SK-N-SH treated with all-trans-retinoic acid at 6 μM for 48 hours (cell line): ENCODE data around the gene CETP.

Source experiments
- ATAC-seq: fragments of 200-7000 bp; cut with Tn5 transposase; 3 replicates; pipeline ENCODE4 v1.9.1; 2020; ENCODE audit warnings: mild to moderate bottlenecking, moderate library complexity
- ARNTL ChIP-seq: fragments of 450-650 bp; formaldehyde crosslinking; IDR thresholded peaks from 2 replicates; pipeline ENCODE4 v1.5.0; 2020; ENCODE audit warnings: low read depth, mild to moderate bottlenecking, moderate library complexity, borderline replicate concordance
- BACH2 ChIP-seq: fragments of 250-450 bp; sonication (Bioruptor Pico); IDR thresholded peaks from 2 replicates; pipeline ENCODE4 v1.9.0; 2021; ENCODE audit warnings: mild to moderate bottlenecking, borderline replicate concordance
- CSDC2 ChIP-seq: fragments of 250-450 bp; sonication (Bioruptor Pico); IDR thresholded peaks from 2 replicates; pipeline ENCODE4 v1.5.0; 2020; ENCODE audit warnings: mild to moderate bottlenecking, moderate library complexity
- ESRRG ChIP-seq: fragments of 250-450 bp; sonication (Bioruptor Pico); IDR thresholded peaks from 2 replicates; pipeline ENCODE4 v1.6.1; 2021; ENCODE audit warnings: mild to moderate bottlenecking
- GLIS3 ChIP-seq: fragments of 250-450 bp; sonication (Bioruptor Pico); IDR thresholded peaks from 2 replicates; pipeline ENCODE4 v1.5.0; 2020; ENCODE audit warnings: mild to moderate bottlenecking, moderate library complexity
- ISL1 ChIP-seq: fragments of 250-450 bp; sonication (Bioruptor Pico); IDR thresholded peaks from 2 replicates; pipeline ENCODE4 v2.1.2; 2022; ENCODE audit warnings: mild to moderate bottlenecking, moderate library complexity
- OSR1 ChIP-seq: fragments of 250-450 bp; sonication (Bioruptor Pico); IDR thresholded peaks from 2 replicates; pipeline ENCODE4 v1.8.0; 2022; ENCODE audit warnings: moderate library complexity, mild to moderate bottlenecking, inconsistent platforms
- PPARA ChIP-seq: fragments of 250-450 bp; sonication (Bioruptor Pico); IDR thresholded peaks from 2 replicates; pipeline ENCODE4 v1.5.0; 2020; ENCODE audit warnings: mild to moderate bottlenecking, borderline replicate concordance
- RARB ChIP-seq: fragments of 250-450 bp; sonication (Bioruptor Pico); IDR thresholded peaks from 2 replicates; pipeline ENCODE4 v1.8.0; 2021; ENCODE audit warnings: mild to moderate bottlenecking, moderate library complexity
- SNAI2 ChIP-seq: fragments of 250-450 bp; sonication (Bioruptor Pico); IDR thresholded peaks from 2 replicates; pipeline ENCODE4 v1.5.0; 2020; ENCODE audit warnings: mild to moderate bottlenecking, moderate library complexity
- TCF4 ChIP-seq: fragments of 250-450 bp; sonication (Bioruptor Pico); IDR thresholded peaks from 2 replicates; pipeline ENCODE4 v1.8.0; 2021; ENCODE audit warnings: mild to moderate bottlenecking, moderate library complexity, borderline replicate concordance
- TOX ChIP-seq: fragments of 250-450 bp; sonication (Bioruptor Pico); IDR thresholded peaks from 2 replicates; pipeline ENCODE4 v1.8.0; 2021; ENCODE audit warnings: mild to moderate bottlenecking, moderate library complexity, borderline replicate concordance
- ZC3H10 ChIP-seq: fragments of 250-450 bp; sonication (Bioruptor Pico); IDR thresholded peaks from 2 replicates; pipeline ENCODE4 v1.5.1; 2021; ENCODE audit warnings: mild to moderate bottlenecking, moderate library complexity
- ZFP3 ChIP-seq: fragments of 250-450 bp; sonication (Bioruptor Pico); IDR thresholded peaks from 2 replicates; pipeline ENCODE4 v1.5.0; 2020; ENCODE audit warnings: mild to moderate bottlenecking, moderate library complexity
- ZFP30 ChIP-seq: fragments of 450-650 bp; formaldehyde crosslinking; IDR thresholded peaks from 2 replicates; pipeline ENCODE4 v1.5.0; 2022; ENCODE audit warnings: mild to moderate bottlenecking, moderate library complexity
- ZNF565 ChIP-seq: fragments of 450-650 bp; formaldehyde crosslinking; conservative IDR thresholded peaks from 2 replicates; pipeline ENCODE4 v1.5.0; 2020; ENCODE audit warnings: low read depth, mild to moderate bottlenecking, moderate library complexity
- ZNF70 ChIP-seq: fragments of 450-650 bp; formaldehyde crosslinking; IDR thresholded peaks from 2 replicates; pipeline ENCODE4 v1.5.0; 2020; ENCODE audit warnings: mild to moderate bottlenecking, moderate library complexity
- ZNF8 ChIP-seq: fragments of 450-650 bp; formaldehyde crosslinking; IDR thresholded peaks from 2 replicates; pipeline ENCODE4 v1.5.0; 2020; ENCODE audit warnings: mild to moderate bottlenecking, moderate library complexity
- TF ChIP-seq, protein P1 (sequence below): fragments of 250-450 bp; sonication (Bioruptor Pico); IDR thresholded peaks from 2 replicates; pipeline ENCODE4 v1.5.1; 2021; ENCODE audit warnings: mild to moderate bottlenecking, moderate library complexity
- TF ChIP-seq, protein P2 (sequence below): fragments of 250-450 bp; sonication (Bioruptor Pico); IDR thresholded peaks from 2 replicates; pipeline ENCODE4 v1.5.0; 2020; ENCODE audit warnings: mild to moderate bottlenecking, moderate library complexity
- TF ChIP-seq, protein P3 (sequence below): fragments of 250-450 bp; sonication (Bioruptor Pico); IDR thresholded peaks from 2 replicates; pipeline ENCODE4 v1.8.0; 2020; ENCODE audit warnings: mild to moderate bottlenecking, moderate library complexity, borderline replicate concordance
- TF ChIP-seq, protein P4 (sequence below): fragments of 250-450 bp; sonication (Bioruptor Pico); IDR thresholded peaks from 2 replicates; pipeline ENCODE4 v1.8.0; 2021; ENCODE audit warnings: low read depth, mild to moderate bottlenecking, moderate library complexity, borderline replicate concordance
- TF ChIP-seq, protein P5 (sequence below): fragments of 250-450 bp; sonication (Bioruptor Pico); IDR thresholded peaks from 2 replicates; pipeline ENCODE4 v1.5.1; 2020; ENCODE audit warnings: low read depth, mild to moderate bottlenecking, moderate library complexity

The CETP gene

DNA sequence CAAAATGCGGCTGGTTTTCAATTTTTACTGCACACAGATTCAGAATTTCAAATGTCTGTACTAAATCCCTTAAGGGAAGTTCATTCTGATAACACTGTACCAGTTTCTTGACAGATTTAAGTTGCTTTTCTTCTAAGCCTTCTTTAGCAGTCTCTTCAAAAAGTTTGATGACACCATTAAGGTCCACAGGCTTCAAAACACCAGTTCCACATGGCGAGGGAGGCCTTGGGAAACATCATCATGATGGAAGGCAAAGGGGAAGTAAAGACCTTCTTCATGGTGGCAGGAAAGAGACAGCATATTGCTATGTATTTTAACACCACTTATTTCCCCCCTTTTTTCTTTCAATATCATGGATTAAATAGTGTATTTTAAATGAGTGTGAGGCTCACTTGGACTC, 52.2 kb downstream of the CETP start (continued):
- TF ChIP-seq ISL1 (CRISPR knock-in tag) (no peak), PPARA (CRISPR knock-in tag) (no peak), ESRRG (no peak), TOX (CRISPR knock-in tag) (no peak), CSDC2 (no peak)
- TF ChIP-seq, protein P1, sequence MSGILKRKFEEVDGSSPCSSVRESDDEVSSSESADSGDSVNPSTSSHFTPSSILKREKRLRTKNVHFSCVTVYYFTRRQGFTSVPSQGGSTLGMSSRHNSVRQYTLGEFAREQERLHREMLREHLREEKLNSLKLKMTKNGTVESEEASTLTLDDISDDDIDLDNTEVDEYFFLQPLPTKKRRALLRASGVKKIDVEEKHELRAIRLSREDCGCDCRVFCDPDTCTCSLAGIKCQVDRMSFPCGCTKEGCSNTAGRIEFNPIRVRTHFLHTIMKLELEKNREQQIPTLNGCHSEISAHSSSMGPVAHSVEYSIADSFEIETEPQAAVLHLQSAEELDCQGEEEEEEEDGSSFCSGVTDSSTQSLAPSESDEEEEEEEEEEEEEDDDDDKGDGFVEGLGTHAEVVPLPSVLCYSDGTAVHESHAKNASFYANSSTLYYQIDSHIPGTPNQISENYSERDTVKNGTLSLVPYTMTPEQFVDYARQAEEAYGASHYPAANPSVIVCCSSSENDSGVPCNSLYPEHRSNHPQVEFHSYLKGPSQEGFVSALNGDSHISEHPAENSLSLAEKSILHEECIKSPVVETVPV (CRISPR knock-in tag): no peak

DNA sequence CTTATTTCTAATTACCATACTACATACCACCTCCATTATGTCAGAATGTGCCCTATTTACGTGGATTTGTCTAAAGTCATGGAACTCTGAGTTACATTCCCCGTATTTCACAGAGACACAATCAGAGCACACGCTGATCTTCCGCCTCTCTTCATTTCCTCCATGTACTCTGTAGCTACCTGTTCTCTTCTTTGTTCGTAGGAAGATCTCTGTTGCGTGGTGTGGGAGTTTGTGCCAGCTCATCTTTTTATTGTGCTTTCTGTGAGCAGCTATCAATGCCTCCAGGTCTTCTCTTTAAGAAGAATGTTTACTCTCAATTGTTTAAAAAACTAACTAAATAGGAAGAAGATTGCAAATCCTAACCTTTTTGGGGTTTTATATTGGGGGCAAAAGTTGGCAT, 54.6 kb downstream of the CETP start:
- no peak for TF ChIP-seq ZC3H10 (CRISPR knock-in tag)
- no peak for ATAC-seq

DNA sequence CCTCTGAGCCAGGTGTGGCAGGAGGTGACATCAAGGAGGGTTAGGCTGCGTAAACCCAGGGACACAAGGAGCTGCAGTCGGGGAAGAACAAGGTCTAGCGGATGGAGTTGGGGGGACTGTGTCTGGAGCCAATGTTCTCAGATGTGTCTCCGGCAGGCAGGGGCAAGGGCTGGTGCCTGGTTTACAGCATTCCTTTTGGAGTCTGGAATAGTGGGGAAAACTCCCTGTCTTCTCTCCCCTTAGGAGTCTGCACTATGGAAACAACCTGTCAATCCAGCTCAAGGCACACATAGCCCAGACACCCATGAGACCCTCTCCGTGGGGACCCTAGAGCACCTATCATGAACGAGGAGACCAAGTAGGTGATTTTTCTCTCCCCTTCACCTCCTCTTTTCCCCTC, 55.1 kb downstream of the CETP start:
- TF ChIP-seq ZFP30 (CRISPR knock-in tag) (no peak), TOX (CRISPR knock-in tag) (no peak), ARNTL (no peak), BACH2 (CRISPR knock-in tag) (no peak), OSR1 (no peak), GLIS3 (no peak), ZNF565 (CRISPR knock-in tag) (no peak), ZC3H10 (CRISPR knock-in tag) (no peak), ZNF70 (CRISPR knock-in tag) (no peak), ZFP3 (CRISPR knock-in tag) (no peak)
- TF ChIP-seq, protein P2, sequence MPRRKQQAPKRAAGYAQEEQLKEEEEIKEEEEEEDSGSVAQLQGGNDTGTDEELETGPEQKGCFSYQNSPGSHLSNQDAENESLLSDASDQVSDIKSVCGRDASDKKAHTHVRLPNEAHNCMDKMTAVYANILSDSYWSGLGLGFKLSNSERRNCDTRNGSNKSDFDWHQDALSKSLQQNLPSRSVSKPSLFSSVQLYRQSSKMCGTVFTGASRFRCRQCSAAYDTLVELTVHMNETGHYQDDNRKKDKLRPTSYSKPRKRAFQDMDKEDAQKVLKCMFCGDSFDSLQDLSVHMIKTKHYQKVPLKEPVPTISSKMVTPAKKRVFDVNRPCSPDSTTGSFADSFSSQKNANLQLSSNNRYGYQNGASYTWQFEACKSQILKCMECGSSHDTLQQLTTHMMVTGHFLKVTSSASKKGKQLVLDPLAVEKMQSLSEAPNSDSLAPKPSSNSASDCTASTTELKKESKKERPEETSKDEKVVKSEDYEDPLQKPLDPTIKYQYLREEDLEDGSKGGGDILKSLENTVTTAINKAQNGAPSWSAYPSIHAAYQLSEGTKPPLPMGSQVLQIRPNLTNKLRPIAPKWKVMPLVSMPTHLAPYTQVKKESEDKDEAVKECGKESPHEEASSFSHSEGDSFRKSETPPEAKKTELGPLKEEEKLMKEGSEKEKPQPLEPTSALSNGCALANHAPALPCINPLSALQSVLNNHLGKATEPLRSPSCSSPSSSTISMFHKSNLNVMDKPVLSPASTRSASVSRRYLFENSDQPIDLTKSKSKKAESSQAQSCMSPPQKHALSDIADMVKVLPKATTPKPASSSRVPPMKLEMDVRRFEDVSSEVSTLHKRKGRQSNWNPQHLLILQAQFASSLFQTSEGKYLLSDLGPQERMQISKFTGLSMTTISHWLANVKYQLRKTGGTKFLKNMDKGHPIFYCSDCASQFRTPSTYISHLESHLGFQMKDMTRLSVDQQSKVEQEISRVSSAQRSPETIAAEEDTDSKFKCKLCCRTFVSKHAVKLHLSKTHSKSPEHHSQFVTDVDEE: no peak
- TF ChIP-seq, protein P1 (CRISPR knock-in tag): no peak
- TF ChIP-seq, protein P3, sequence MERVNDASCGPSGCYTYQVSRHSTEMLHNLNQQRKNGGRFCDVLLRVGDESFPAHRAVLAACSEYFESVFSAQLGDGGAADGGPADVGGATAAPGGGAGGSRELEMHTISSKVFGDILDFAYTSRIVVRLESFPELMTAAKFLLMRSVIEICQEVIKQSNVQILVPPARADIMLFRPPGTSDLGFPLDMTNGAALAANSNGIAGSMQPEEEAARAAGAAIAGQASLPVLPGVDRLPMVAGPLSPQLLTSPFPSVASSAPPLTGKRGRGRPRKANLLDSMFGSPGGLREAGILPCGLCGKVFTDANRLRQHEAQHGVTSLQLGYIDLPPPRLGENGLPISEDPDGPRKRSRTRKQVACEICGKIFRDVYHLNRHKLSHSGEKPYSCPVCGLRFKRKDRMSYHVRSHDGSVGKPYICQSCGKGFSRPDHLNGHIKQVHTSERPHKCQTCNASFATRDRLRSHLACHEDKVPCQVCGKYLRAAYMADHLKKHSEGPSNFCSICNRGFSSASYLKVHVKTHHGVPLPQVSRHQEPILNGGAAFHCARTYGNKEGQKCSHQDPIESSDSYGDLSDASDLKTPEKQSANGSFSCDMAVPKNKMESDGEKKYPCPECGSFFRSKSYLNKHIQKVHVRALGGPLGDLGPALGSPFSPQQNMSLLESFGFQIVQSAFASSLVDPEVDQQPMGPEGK (CRISPR knock-in tag): no peak
- TF ChIP-seq, all 23 proteins: peak for 0
- no peak for ATAC-seq

DNA sequence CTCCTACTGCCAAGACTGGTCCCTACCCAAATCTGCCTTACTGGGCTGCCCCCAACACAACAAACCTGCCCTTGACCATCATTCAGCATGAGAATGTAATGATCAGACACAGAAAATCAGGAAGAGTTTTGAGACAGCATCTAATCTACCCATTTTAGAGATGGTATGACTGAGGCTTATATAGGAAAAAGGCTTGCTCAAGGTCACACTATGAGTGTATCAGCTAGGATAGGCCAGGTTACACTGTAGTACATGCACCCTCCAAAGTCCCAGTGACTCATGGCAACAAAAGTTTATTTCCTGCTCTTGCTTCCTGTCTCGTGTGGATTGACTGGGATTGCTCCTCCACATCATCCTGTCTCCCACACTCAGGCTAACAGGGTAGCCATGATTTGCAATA, 55.5 kb downstream of the CETP start:
- ATAC-seq: no peak
- no peak for TF ChIP-seq PPARA (CRISPR knock-in tag)
- no peak for TF ChIP-seq SNAI2
- TF ChIP-seq, protein P4, sequence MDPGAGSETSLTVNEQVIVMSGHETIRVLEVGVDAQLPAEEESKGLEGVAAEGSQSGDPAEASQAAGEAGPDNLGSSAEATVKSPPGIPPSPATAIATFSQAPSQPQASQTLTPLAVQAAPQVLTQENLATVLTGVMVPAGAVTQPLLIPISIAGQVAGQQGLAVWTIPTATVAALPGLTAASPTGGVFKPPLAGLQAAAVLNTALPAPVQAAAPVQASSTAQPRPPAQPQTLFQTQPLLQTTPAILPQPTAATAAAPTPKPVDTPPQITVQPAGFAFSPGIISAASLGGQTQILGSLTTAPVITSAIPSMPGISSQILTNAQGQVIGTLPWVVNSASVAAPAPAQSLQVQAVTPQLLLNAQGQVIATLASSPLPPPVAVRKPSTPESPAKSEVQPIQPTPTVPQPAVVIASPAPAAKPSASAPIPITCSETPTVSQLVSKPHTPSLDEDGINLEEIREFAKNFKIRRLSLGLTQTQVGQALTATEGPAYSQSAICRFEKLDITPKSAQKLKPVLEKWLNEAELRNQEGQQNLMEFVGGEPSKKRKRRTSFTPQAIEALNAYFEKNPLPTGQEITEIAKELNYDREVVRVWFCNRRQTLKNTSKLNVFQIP (CRISPR knock-in tag): no peak
- no peak for TF ChIP-seq ARNTL
- no peak for TF ChIP-seq OSR1
- no peak for TF ChIP-seq ZFP30 (CRISPR knock-in tag)
- TF ChIP-seq TOX (CRISPR knock-in tag): no peak
- no peak for TF ChIP-seq RARB (CRISPR knock-in tag)
- TF ChIP-seq TCF4 (CRISPR knock-in tag): no peak
- no peak for TF ChIP-seq ESRRG
- TF ChIP-seq ZFP3 (CRISPR knock-in tag): no peak
- TF ChIP-seq, protein P1 (CRISPR knock-in tag): no peak
- TF ChIP-seq BACH2 (CRISPR knock-in tag): no peak
- no peak for TF ChIP-seq CSDC2
- no peak for TF ChIP-seq ZNF70 (CRISPR knock-in tag)
- no peak for TF ChIP-seq ZNF8 (CRISPR knock-in tag)
- TF ChIP-seq, protein P5, sequence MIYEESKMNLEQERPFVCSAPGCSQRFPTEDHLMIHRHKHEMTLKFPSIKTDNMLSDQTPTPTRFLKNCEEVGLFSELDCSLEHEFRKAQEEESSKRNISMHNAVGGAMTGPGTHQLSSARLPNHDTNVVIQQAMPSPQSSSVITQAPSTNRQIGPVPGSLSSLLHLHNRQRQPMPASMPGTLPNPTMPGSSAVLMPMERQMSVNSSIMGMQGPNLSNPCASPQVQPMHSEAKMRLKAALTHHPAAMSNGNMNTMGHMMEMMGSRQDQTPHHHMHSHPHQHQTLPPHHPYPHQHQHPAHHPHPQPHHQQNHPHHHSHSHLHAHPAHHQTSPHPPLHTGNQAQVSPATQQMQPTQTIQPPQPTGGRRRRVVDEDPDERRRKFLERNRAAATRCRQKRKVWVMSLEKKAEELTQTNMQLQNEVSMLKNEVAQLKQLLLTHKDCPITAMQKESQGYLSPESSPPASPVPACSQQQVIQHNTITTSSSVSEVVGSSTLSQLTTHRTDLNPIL: no peak
- no peak for TF ChIP-seq GLIS3
- no peak for TF ChIP-seq ZC3H10 (CRISPR knock-in tag)
